ENCODE measurements around the gene CLEC1A. TPM values are rescaled to one million over a fixed set of nuclear protein-coding genes. Genes with fewer than 3 reads are reported as not detected.

The CLEC1A gene
- total RNA-seq, 1 experiment from 2014 or later, result not detected

DNA sequence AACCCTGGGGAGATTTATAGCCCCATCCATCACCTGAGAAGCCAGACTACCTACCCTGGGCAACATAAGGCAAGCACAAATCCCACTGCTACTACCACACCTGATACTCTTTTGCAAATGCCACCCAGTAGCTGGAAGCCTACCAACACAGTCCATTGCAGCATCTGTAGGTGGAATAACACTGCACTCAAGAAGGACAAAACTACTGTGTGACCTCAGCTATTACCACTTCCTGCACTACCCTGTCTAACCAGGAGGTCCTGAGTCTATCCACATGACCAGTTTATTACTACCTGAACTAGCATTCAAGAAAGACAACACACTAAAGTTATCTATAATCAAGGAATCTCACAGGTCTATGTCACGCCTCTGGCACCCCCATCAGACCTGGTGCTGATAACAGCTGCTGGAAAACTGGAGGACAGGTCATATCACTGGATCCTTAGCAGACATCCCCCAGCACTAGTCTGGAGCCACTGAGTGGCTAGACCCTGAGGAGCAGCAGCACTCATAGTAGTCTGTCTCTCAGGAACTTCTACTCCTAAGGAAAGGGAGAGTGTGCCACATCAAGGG is 2.9 kb upstream of the CLEC1A start:
- no peak for DNase-seq (ENCODE audit: low read depth)

DNA sequence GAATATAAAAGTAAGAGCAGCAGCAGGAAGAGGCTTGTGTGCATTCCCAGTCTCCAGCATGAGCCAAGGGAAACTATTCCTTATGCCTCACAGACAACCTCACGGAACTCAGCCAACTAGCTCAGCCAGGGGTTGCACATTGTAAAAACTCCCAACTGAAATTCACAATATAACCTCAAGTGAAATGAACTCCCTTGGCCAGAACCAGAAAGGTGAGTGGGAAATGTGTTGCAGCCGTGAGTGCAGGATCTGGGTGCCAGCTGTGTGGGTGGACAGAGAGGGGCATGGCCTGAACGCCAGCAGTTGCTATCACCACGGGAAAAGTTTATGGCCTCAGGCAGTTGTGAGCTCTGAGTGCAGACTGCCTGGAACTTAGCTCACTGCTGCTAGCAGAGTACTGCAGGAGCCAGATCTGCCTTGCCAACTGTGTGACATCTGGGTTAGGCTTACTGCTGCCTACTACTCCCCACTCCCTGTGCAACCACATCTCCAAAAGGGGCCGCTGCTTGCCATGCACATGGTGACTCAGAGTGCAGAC is 2.3 kb upstream of the CLEC1A start:
- no peak for DNase-seq (ENCODE audit: low read depth)

DNA sequence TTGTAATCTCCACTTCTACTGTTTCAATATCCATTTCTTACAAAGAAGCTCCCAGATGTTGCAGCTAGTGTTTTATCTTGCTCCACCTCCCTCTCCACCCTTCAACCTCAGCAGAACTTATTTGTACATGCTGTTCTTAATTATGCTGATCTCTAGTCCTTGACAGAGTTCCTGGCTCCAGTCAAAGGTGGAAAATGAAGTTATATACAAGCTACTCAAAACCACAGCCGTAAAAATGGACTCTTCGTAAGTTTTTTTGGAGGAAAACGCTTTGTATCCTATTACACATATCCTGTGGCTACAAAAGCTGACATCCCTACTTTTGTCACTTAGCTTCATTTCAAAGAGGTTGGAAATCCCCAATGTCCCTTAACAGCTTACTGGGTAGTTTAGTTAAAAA is 1.3 kb downstream of the CLEC1A start:
- no peak for DNase-seq (ENCODE audit: low read depth)

DNA sequence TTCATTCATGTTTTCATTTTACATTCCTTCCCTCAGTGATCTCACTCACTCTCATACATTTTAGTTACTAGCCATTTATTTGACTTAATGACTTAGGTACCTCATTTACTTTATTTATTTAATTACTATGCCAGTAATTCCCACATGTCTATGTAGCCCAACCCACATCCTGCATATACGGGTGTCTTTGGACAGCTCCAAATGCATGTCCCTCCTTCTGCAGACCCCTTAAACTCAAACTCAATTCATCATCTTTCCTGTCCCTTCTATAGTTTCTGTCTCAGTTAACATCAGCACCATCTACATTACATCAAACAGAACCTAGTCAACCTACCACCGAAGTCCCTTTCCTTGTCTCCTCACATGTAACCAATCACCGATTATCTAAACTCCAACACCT is 2.8 kb downstream of the CLEC1A start:
- DNase-seq (ENCODE audit: low read depth), result no peak

DNA sequence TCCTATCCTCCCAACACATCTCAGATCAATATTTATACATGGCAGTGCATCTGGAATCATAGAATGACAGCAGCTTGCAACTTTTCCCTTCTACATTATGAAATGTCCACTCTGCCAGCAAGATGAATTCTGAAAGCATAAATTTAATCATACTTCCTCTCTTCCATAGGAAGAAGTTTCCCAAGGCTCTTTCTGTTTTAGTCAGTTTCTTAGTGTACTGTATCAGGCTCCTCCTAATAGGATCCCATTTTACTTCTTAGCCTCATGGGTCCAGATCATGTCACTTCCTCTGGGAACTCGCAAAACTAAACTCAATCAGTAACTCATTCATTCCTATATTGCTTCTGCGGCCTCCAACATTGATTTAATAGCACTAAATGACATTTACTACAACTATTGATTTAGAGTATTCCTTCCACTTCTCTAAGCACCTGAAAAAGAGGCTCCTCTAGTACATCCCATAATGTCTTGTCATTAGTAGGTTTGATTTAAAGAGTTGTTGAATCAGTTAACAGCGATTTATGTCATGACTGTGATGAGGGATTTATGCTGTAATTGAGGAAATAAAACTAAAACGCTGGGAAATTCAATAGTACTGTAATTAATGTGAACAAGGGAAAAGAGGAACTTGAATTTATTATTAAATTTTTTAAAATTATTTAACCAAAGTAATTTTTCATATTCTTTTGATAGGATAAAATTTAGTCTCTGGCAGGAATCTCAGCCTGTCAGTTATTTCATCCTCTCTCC is 4.0 kb downstream of the CLEC1A start:
- no peak for DNase-seq (ENCODE audit: low read depth)

DNA sequence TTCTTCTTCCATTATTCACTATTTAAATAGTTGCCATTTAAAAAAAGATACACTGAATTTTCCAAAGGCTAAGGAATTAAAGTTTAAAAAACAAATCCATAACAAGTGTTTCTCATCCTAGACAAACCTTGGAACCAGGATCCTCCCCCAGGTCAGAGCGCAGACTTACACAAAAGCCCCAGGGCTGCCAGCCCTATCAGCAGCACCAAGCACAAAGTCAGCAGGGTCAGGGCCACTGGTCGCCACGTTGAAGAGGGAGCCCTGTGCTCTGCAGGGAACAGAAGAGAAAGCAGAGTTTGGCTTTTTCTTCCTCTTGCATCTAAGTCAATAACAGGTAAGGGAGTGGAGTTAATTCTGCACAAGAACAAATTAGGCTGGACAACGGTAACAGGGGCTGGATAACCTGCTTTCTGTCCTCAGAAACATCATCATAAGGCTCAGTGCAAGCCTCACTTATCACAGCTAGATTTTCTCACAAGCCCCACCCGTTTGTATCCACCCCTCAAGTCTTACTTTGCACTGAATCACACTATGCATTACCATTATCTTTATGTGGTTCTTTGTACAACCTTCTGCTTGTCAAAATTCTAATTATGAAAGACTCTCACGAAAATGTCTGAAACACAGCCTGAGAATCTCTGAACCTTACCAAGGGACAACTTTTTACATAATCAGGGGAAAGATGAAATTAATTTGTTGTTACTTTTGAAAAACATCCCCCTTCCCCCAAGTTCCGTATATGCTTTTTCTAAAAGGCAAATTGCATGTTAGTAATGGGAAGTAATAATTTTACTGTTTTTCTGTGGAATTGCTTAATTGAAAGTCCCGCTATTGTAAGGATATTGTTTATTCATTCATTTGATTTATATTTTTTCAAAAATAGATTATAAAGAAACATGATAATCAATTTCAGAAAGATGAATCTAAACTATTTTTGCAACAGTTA is 9.6 kb downstream of the CLEC1A start:
- no peak for DNase-seq (ENCODE audit: low read depth)

DNA sequence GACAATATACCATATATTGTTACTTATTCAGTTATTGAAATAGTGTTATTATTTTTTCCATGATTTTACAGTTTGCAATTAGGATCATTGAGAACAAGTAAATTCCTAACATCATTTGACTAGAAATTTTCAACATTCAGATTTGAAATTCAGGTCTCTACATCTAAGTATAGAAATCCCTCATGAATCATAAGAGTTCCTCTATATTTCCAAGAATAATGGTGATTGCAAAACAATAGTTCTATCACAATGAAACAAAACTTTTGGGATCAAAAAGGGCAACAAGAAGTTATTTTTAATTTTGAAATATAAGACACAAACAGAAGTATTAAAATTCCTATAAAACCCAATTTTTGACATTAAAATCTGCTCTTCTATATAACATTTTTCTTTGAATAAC is 10.8 kb downstream of the CLEC1A start:
- no peak for DNase-seq (ENCODE audit: low read depth)

DNA sequence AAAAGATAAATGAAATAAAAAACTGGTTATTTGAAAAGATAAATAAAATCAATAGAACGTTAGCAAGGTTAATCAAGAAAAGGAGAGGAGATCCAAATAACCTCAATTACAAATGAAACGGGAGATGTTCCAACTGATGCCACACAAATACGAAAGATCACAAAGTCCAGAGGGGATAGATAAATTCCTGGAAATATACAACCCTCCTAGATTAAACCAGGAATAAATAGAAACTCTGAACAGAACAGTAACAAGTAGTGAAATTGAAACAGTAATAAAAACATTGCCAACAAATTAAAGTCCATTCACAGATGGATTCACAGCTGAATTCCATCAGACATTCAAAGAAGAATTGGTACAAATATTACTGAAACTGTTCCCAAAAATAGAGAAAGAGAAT is 12.4 kb downstream of the CLEC1A start:
- no peak for DNase-seq (ENCODE audit: low read depth)

DNA sequence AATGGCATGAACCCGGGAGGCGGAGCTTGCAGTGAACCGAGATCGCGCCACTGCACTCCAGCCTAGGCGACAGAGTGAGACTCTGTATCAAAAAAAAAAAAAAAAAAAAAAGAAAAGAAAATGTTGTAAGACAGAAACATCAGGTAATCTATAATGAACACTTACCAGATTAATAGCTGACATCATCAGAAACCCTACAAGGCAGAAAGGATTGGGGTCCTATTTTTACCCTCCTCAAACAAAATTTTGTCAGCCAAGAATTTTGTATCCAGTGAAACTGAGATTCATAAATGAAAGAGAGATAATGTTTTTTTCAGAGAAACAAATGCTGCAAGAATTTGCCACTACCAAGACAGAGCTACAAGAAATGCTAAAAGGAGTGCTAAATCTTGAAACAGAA is 14.1 kb downstream of the CLEC1A start:
- DNase-seq (ENCODE audit: low read depth), result no peak

DNA sequence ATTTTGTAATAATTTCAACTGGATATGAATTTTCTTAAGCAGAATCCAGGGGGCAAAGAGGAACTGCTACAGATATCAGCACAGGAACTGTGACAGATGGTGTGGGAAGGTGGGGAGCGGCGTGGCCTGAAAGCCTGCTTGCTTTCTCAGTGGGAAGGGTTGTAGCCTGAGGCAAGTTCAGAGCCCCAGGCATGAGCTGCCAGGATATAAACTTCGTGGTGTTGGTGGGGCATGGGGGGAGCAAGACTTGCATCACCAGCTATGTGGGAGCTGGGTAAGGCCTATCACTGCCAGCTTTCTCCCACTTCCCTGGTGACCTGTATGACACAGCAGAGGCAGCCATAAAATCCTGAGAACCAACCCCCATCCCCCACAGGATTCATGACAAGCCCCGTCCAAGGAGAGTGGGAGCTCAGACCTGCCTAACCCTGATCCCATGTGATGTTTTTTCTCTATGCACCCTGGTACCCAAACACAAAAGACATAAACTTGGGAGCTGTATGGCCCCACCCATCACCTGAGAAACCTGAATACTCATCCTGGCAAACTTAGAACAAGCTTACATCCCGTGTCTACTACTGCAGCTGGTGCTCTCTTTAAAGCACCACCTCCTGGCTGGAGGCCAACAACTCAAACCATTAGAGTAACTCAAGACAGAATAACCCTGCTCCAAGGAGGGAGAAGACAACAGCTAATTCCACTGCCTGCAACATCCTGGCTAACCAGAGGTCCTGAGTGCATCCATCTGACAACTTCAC is 16.5 kb downstream of the CLEC1A start:
- DNase-seq (ENCODE audit: low read depth), result no peak

DNA sequence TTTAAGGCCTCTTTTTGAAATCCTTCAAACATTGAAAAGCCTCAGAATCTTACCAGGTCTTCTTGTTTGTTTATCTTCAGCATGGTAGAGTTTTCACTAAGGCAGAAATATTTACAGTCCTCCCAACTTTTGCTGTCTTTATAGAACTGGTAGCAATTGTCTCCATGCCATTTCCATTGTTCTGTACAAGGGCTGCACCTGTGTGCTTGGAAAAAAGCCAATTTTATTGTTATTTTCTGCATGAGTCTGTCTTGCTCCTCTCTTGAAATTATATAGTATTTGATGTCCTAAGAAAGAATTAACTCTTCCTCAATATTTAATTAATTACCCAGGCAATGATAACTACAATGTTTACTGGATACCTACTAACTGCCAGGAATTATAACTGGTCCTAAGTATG is 23.3 kb downstream of the CLEC1A start:
- no peak for DNase-seq (ENCODE audit: low read depth)

DNA sequence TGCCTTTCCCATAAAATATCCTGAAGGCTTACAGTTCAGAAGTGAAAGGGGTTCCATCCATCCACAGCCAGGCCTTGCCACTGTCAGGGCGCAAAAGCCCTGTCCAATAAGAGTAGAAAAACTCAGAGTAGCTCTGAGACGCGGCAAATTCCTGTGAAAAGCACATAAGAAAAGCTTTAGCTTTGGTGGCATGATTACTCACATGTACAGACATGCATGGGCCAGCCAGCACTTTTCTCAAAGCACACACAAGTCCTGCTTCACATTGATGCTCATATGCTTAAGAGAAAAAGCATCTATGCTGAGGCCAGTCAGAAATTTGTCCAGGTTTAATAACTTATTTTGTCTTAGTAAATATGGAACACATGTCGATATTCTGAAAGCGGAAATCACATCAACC is 25.5 kb downstream of the CLEC1A start:
- DNase-seq (ENCODE audit: low read depth), result no peak

DNA sequence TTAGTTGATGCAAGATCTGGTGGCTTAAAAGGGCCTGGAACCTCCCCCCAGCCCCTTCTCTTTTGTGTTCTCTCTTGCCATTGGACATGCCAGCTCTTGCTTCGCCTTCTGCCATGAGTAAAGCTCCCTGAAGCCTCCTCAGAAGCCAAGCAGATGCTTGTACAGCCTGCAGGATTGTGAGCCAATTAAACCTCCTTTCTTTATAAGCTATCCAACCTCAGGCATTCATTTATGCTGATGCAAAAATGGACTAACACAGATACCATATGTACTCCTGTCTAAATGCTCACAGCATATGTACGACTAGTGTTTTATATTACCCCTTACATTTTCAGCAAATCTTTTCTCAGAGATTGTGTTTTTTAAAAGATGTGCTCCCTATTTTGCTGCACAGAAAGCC is 26.7 kb downstream of the CLEC1A start:
- DNase-seq (ENCODE audit: low read depth), result no peak

DNA sequence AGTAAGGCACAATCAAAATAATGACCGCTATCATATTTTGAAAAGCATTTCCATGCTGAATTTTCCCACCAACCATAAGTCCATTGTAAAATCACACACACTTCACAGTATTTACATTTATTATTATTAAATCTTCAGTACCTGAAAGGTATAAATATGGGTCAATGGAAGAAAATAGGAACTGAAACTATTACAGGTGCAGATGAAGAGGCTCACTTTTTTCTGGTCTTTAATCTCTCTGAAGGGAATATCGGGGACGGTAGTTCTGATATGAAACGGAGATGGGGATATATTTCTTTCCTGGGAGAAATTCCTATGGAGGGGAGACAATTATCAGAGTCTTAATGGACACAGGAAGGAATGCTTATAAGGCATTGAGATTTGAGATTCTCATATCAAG is 28.4 kb downstream of the CLEC1A start:
- DNase-seq (ENCODE audit: low read depth), result no peak

DNA sequence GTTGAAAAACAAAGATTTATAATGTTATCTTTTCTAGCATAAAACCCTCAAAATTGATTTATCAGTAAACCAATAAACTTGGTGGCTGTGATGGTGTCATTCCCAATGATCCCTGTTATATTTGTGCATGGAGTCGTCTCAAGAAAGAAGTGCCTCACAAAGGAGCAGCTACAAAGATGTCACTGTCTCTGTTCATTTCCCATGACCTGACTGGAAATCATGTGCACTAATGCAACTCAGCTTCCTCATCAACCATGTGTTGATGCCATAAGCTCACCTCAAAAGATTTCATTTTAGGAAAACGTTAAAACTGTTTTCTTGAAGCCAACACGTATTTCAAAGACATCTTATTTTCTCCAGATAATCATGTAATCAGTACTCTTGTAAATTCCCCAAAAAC is 28.8 kb downstream of the CLEC1A start:
- no peak for DNase-seq (ENCODE audit: low read depth)

DNA sequence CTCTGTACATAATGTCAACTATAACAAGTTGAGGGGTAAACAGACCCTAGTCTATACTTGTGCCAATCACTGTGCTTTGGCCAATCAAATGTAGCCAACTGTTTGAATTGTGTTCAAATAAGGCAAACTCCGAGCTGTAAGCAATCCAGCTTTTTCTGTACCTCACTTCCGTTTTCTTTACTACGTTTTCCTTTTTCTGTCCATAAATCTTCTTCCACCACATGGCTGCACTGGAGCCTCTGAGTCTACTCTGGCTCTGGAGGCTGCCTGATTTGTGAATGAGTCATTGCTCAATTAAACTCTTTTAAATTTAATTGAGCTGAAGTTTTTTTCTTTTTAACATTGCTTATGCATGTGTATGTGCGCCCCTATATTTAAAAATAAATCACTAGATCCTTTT is 29.7 kb downstream of the CLEC1A start:
- DNase-seq (ENCODE audit: low read depth), result peak; percentile 42

DNA sequence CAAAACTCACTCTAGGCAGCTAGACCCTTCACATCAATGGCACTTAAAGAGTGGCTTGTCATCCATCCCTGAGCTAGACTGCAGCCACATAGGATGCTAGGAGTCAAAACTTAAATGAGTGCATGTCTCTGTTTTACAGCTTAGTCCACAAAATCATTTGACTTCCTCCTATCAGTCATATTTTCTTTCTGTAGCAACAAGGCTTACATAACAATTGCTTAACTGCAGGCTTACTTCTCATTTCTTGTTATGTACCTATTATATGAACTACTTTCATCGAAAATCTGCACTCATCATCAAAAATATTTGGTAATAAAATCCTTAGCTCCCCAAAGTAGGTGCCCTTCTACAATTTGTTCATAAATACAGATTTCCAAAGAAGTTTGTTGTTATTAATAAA is 30.1 kb downstream of the CLEC1A start:
- no peak for DNase-seq (ENCODE audit: low read depth)

DNA sequence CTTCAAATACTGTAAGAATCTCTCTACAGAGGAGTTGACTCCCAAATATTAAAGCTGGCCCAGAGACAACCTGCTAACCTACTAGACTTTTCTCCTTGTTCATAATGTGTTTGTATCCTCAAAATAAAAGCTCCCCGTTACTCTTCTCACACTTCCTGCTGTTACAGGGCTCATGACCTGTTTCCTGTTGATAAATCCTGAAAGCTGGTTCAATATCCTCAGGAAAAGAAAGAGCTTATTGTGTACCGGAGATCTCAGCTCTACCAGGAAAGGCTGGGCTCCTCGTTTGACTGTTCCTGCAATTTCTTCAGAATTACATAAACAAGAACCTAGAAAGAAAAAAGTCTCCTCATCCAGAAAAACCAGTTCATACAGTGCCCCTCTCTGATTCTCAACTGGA is 30.8 kb downstream of the CLEC1A start:
- DNase-seq (ENCODE audit: low read depth), result peak; percentile 73

DNA sequence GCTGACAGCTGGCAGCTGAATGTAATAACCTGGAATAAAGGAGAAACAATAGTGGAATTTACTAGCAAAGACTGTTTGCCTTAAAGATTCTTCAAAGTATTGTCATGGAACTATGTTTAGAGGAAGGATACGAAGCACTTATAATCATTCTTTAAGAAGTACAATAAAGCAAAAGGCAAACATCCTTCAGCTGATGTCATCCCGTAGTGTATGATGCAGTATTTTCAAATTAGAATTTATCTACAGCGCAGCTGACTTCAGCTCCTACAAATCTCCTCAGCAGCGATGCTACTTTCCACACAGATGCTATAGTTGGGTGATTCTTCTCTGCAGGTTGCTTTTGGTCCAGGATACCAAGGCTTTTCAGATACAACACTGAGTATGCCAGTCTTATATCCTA is 31.5 kb downstream of the CLEC1A start:
- DNase-seq (ENCODE audit: low read depth), result no peak

DNA sequence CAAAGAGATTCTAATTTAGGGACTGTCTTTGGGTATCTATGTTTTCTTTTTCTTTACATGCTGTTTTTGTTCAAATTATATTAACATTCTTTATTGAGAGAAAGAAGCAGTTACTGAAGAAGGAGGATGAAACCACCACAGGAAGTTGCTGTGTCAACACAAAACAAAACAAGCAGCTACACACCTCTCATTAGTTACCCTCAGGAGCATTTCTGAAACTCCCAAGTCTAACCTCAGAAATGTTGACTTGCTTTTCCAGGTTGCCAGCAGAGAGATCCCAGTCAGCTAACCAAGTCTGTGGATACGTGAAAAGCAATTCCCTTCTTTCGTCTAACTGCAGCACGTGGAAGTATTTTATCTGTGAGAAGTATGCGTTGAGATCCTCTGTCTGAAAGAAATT is 33.5 kb downstream of the CLEC1A start:
- no peak for DNase-seq (ENCODE audit: low read depth)

DNA sequence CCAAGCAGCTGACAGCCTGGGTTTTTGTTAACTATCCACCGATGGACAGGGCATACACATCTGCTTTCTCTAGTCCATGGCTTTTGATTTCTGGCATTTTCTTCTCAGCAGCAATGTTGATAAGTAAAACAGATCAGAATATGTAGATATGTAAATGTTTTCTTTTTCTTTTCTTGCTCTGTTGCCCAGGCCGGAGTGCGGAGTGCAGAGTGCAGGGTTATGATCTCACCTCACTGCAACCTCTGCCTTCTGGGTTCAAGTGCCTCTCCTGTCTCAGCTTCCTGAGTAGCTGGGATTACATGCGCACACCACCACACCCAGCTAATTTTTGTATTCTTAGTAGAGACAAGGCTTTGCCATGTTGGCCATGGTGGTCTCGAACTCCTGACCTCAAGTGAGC is 40.4 kb downstream of the CLEC1A start:
- no peak for DNase-seq (ENCODE audit: low read depth)

All from HT1080 (cell line).